NCI-H526 treated with DMSO at 0.1 percent for 48 hours (cell line): ENCODE measurements around the gene CDH26.
A peak's percentile ranks its signal among the peaks of the same experiment; 100 is the strongest.
"Not testable (repeated sequence)": the region's sequence is repeated elsewhere in the genome, so short reads cannot be mapped to it uniquely, and the experiment has no call there.

Experiments used
- DNase-seq: peaks from one replicate; lab custom pipeline; 2025; lab: John Stamatoyannopoulos, UW

CDH26 gene

GRCh38 chr20:59940956-59941294 is 17.3 kb upstream of the CDH26 start:
- DNase-seq, result no peak

DNA sequence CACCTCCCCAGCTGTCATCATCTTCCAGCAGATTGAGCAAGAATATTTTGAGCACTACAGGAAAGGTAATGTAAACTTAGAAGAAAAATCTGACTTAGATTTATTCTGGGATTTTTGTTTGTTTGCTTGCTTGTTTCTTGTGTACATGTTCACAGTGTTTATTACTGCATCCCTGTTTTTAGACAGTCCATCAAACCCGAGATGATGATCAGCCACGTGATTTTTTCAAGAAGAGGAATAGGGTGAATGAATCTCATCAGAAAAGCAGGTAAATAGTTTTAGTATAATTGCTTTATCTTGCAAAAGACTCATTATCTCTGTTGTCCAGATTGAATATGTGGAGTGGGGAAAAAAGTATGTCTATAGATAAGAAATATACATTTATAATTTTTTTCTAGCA is 16.0 kb upstream of the CDH26 start:
- DNase-seq, result no peak

DNA sequence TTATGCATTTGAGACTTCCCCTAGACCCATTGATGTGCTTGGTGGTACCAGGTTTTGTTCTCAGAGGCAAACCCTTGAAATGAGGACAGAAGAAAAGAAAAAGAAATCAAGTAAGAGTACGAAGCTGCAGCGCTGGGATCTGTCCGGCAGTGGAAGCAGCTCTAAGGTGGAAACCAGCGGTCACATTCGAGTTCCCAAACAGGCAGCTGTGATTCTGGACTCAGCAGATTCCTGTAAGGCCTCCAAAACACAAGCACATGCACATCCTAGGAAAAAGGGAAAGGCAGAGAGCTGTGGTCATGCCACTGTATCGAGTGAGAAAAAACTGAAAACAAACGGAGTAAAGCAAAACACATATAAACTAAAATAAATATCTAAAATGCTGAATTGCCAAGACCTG is 13.5 kb upstream of the CDH26 start:
- no peak for DNase-seq

DNA sequence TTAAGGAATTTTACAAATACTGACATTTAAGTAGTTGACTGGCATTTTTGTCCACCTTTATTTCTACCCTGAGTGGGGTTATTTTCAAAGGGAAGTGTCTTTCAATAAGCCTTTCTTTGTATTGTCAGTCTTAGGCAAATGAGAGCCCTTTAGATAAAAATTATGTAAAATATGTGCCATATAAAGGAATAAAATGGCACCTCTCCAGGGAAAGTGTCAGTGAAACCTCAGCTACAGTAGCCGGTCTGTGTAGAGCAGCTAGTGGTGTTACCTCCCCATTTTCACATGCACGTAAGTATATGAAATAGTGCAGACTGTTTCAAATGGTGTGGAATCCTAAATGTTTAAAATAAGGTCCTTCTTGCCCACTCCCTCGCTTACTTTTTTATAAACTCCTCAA is 13.0 kb upstream of the CDH26 start:
- DNase-seq, result peak; percentile 92

DNA sequence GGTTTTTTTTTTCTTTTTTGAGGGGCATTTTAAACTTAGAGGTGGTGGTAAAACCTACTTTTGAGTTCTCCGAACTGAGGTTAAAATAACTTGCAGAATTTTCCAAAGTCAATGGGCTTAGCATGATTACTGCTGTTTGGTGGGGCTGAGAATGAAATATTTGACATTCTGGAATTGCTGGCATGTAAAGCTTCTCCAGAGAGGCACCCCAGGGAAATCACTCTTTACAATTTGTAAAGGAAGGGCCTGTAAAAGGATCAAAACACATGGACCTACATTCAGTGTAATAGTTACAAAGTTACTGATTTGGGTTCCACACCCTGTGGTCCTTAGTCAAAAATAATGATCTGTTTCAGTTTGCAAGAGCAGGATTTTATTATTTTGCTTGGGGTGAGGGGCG is 12.5 kb upstream of the CDH26 start:
- DNase-seq, result no peak

- DNase-seq, result no peak
These were observed 10.8 kb upstream of the CDH26 start for GRCh38 chr20:59947376-59947775.

- no peak for DNase-seq
These were observed 10.0 kb upstream of the CDH26 start for GRCh38 chr20:59948212-59948611.

DNA sequence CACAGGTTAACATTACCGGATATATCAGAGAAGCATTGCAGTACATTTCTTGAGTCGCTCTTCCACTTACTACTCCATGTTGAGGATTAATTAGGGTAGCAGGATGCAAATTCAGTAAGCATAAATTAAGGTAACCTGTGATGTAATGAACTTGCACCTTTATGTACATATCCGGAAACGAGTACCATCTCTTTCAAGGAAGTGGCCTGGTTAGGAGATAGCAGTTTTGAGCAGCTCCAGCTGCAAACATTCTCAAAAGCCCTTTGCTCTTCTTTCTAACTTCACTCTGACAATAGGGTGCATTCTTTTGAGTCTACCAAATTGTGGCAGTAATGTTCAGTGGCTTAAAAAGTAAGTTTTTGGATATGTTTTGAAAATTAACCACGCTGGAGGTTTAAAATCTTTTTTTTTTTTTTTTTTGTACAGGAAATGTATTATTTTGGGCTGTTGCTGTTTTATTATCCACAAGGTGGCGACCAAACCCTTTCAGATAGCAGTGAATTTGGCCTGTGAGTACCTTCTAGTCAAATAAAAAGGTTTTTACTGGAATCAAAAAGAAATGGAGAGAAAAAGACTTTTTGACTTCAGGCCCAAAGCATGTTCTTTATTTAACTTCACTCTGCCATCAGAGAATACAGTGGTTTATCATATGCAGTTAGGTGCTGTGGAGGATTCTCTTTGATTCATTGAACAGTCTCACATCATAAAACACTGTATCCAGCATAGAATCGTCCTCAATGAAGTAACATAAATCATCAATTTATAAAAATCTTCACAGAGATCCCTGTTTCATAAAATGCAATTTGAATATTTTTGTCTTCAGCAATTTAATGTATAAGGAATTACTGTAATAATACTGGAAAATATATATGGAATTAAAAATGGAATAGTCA is 9.1 kb upstream of the CDH26 start:
- peak; percentile 26 for DNase-seq

- DNase-seq, result no peak
These were observed 8.3 kb upstream of the CDH26 start for GRCh38 chr20:59949911-59950310.

GRCh38 chr20:59954718-59955117 is 3.5 kb upstream of the CDH26 start:
- no peak for DNase-seq

- DNase-seq, result peak; percentile 18
These were observed 3.0 kb upstream of the CDH26 start for GRCh38 chr20:59955131-59955796.

DNA sequence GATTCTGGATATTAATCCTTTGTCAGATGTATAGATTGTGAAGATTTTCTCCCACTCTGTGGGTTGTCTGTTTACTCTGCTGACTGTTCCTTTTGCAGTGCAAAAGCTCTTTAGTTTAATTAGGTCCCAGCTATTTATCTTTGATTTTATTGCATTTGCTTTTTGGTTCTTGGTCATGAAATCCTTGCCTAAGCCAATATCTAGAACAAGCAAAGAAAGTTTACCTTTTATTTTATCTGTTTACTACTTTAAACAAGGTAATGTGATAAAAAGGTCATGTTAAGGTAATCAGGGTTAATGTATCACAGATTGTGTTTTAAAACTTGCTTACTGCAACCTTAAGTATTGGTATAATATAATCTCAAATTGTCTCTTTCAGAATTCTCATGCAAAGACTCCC is 655 bp upstream of the CDH26 start:
- not testable (repeated sequence) for DNase-seq

DNA sequence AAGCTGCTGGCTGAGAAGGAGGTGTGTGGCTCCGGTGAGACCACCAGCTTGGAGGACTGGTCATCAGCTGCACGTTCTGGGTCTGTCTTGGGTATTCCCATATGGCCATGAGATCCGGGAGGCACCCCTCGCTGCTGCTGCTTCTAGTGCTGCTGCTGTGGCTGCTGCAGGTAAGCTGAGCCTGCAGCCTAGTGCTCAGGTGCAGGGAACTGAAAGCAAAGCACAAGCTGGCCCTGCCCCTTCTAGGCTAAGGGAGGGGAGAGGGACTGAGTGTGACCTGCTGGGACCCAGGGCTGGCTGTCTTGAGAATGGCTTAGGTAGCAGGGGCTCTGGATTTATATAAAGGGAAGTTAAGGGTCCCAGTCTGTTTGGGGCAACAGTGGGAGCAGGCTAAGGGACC is 403 bp downstream of the CDH26 start:
- no peak for DNase-seq

DNA sequence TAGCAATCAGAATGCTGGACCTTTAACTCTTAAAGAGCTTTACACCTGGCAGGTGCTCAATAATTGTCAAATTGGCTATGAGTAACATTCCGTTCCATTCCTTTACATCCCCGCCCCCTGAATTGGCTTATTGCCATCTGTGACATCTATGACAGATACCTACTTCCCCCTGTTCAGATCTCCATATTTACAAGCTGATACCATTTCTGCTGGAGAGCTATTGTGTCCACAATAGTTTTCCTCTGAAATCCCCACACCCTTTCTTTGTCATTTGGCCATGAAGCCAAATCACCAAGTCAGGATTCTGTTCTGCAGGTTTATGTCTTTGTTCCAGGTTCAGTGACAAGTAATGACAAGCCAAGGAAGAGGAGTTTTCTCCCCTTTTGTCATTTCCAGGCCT is 3.2 kb downstream of the CDH26 start:
- no peak for DNase-seq

GRCh38 chr20:59962155-59962554 is 3.9 kb downstream of the CDH26 start:
- no peak for DNase-seq

- no peak for DNase-seq
These were observed 8.2 kb downstream of the CDH26 start for GRCh38 chr20:59966428-59966827.

- DNase-seq, result no peak
These were observed 13.2 kb downstream of the CDH26 start for GRCh38 chr20:59971428-59971827.

DNA sequence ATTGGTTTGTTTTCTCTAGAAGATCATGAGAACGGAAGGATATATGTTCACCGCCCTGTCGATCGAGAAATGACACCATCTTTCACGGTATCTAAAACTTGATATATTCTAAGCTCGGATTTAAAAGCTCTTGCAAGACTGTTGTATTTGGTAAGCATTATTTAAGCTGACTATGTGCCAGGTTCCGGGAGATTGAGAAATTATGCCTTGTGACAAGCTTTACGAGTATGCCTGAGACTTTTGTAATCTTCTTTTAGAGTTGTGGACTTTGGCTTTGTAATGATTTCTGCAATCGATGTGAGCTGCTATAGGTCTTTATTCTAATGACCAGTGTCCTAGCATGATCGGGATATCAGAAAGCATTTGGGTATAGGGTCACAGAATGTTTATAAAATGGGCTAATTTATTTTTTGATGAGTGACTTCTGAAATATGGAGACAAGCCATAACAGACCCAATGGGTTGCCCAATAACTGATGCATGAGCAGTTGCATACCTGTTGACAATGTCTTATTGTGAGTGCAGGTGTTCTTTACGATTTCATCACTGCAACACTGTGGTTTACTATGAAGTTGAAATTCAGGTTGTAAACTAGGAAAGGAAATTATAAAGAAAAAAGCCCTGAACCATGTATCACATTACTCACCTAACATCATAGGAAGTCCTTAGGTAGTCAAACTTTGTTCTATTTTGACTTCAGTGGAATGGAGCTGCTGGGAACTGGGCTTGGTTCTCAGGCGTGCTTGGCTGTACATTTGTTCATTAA is 14.0 kb downstream of the CDH26 start:
- no peak for DNase-seq

- DNase-seq, result no peak
These were observed 18.0 kb downstream of the CDH26 start for GRCh38 chr20:59976156-59976782.

- no peak for DNase-seq
These were observed 18.9 kb downstream of the CDH26 start for GRCh38 chr20:59977086-59977485.

- no peak for DNase-seq
These were observed 24.9 kb downstream of the CDH26 start for GRCh38 chr20:59983076-59983475.

- DNase-seq, result no peak
These were observed 26.3 kb downstream of the CDH26 start for GRCh38 chr20:59984541-59984940.
